SK-MEL-5 (cell line): ENCODE measurements around the gene AFAP1L2. TPM values are rescaled to one million over a fixed set of nuclear protein-coding genes. Genes with fewer than 3 reads are reported as not detected.

Experiments used
- DNase-seq: peaks from one replicate; pipeline ENCODE4 v3.0.0-alpha.2; 2016; ENCODE audit warnings: low read depth, low spot score
- in situ Hi-C: cut with HindIII; loops from 2 replicates; pipeline ENCODE4 v1.10.0; 2016; ENCODE audit warnings: low sequenced_read_pairs, high pct_unique_total_duplicates, low pct_unique_long_range_greater_than_20kb
- small RNA-seq, 2 experiments: library from RNA; depleted of rRNA; stranded (forward); fragments of <200 nt; gene quantifications; one replicate each; pipeline ENCODE3, GENCODE V24; 2014
- total RNA-seq: library from RNA; depleted of rRNA; stranded (reverse); fragments of >200 nt; shearing (Covaris generic); gene quantifications from 2 replicates; pipeline ENCODE4 v1.2.3, GENCODE V29; 2014; rRNA removed

AFAP1L2 gene
- total RNA-seq, 1 experiment from 2014 or later, result 1.0 TPM

DNA sequence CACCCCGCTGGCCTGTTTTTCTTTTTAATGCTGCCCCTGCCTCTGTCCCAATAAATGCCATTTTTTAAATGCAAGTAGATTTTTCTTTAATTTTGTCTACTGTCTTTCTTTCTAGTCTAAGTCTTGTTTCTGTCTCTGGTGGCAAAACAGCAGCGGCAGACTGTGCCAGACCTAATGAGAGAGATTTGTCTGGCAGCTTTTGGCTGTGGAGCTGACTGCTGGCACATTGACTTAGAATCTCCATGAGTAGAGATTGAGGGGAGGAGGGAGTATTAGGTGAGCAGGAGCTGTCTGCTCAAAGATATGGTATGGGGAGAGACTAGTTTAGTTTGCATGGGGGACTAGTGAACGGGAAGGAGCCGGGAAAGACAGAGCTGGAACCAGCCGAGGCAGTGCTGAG is 152.2 kb downstream of the AFAP1L2 start:
- in situ Hi-C loops, result no loop called here
- no peak for DNase-seq

DNA sequence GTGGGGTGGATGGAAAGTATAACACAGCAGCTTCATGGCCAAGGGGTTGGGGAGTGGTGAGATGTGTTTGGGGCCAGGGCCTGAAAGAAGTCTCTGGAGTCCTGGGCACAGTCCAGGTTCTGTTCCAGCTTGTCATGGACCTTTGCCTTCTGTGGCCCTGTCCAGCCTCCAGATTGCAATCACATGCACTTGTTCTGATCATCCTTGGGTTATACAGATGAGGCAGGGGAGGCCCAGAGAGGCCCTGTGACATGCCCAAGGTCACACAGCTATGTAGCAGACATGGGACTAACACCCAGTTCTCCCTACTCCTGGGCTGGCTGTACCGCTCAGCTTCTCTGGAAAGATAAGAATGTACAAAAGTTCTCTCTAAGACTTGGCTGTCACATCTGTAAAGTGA is 153.6 kb downstream of the AFAP1L2 start:
- in situ Hi-C loops, result no loop called here
- no peak for DNase-seq

DNA sequence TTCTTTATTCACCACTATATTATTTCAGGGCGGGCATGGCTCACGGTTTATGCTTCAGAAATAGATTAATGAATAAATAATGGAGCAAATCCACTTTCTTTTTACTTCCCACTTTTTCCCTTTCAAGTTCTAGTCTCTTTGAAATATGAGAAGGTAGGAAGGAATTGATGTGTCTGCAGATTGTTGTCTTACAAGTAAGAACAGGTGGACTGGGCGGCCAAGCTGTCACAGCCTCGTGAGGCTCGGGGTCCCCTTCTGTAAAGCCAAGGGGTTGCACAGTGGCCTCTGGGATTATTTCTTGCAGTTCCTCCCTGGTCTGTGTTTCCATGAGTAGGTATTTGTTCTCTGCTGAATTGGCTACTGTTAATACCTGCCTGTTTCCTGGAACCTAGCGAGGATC is 154.1 kb downstream of the AFAP1L2 start:
- in situ Hi-C loops, result no loop called here
- no peak for DNase-seq

DNA sequence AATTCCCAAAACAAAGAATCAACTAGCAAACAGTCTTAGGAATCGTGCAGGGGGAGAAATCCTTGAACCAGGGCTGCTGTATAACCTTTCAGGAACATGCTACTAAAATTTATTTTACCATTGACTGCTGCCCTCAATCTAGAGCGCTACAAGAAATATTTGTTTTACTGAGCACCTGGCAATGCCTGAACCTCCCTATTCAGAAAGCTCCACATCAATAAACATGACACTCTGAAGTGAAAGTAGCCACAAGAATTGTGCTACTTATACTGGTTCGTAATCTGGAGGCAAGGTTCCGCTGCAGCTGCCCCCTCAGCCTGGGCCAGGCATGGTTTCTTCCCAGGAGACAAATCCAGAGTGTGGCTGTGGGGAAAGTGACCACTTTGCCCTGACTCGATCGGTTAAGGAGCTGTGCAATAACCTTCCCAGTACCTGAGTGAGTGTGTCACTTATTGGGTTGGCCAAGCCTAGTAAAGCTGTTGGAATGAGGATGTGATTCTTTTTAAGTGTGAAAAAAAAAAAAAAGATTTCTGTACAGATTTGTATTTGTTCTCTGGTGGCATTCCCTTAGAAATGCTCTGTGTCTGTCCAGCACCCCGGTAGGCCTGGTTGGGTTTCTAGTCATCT is 157.5 kb downstream of the AFAP1L2 start:
- no peak for DNase-seq
- in situ Hi-C loops, result no loop called here

DNA sequence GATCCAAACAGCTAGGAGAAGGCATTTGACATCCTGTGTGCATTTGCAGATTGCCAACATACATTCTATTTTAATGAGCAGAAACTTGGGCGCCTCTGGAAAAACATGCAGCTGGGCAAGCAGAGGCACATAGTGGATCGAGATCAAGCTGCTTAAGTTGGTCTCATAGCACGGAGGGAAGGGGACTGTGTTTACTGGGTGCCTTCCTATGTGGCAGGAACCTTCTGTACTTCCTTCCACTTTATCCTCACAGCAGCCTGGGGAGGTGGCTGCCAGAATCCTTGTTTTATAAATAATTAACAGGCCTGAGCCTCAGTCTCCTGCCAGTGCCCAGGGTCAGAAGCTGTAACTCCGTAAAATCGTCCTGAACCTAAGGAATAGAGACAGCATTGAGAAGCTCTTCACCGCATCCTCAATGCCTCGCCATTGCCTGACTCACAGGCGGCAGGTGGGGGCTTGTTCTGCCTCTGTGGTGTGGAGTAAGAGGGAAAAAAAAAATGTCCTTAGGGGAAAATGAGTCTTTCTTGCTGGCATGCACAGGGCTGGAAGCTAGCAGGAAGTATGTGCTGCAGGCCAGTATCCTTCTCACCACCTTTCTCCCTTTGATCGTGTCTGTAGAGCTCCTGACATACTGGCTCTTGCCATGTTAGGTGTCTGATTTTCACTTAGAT is 159.0 kb downstream of the AFAP1L2 start:
- no peak for DNase-seq
- in situ Hi-C loops, result no loop called here

Small RNA genes lying within 50 kb of the gene (small RNA-seq; reads per million reads assigned to genes)
- 0 to 0.05 reads per million in 2 experiments for gene RN7SL384P

Other genes starting within 250 kb of the AFAP1L2 start
- 6.5 and 7.6 TPM in 2 replicates for gene CCDC186, start 230.3 kb downstream of the AFAP1L2 start, total RNA-seq
- not detected in 2 replicates for gene TDRD1, start 225.1 kb downstream of the AFAP1L2 start, total RNA-seq
- not detected in 2 replicates for gene VWA2, start 165.2 kb downstream of the AFAP1L2 start, total RNA-seq